GM19397 (cell line): ENCODE measurements around the gene RBPJL.

ENCODE experiments used
- ATAC-seq: cut with Tn5 transposase; IDR thresholded peaks from one replicate; pipeline ENCODE4 v1.9.1; 2021; ENCODE audit warnings: mild to moderate bottlenecking, moderate library complexity; ENCODE audit not compliant: unreplicated experiment

Gene RBPJL

GRCh38 chr20:45306431-45306982, at the start of gene RBPJL:
RBPJL (plus strand) TSS chr20:45306840; CDS start chr20:45306923, 83 bp downstream.
- ATAC-seq, result no peak

GRCh38 chr20:45257161-45257560, 49.5 kb upstream of the RBPJL start:
- ATAC-seq, result no peak

- no peak for ATAC-seq
These were observed 48.9 kb upstream of the RBPJL start for GRCh38 chr20:45257711-45258110.

GRCh38 chr20:45258259-45258658, 48.4 kb upstream of the RBPJL start:
- no peak for ATAC-seq

- ATAC-seq, result no peak
These were observed 48.0 kb upstream of the RBPJL start for GRCh38 chr20:45258664-45259063.

- ATAC-seq, result no peak
These were observed 42.9 kb upstream of the RBPJL start for GRCh38 chr20:45263556-45264266.

- ATAC-seq, result no peak
These were observed 39.7 kb upstream of the RBPJL start for GRCh38 chr20:45266977-45267376.

GRCh38 chr20:45268531-45268930, 38.1 kb upstream of the RBPJL start:
- ATAC-seq, result no peak

- ATAC-seq, result no peak
These were observed 37.6 kb upstream of the RBPJL start for GRCh38 chr20:45269056-45269455.

- no peak for ATAC-seq
These were observed 36.8 kb upstream of the RBPJL start for GRCh38 chr20:45269754-45270270.

GRCh38 chr20:45275338-45275737, 31.3 kb upstream of the RBPJL start:
- ATAC-seq, result no peak

- ATAC-seq, result no peak
These were observed 26.6 kb upstream of the RBPJL start for GRCh38 chr20:45279992-45280391.

- ATAC-seq, result no peak
These were observed 23.7 kb upstream of the RBPJL start for GRCh38 chr20:45282700-45283550.

GRCh38 chr20:45283551-45284057, 23.0 kb upstream of the RBPJL start:
- ATAC-seq, result no peak

- no peak for ATAC-seq
These were observed 18.3 kb upstream of the RBPJL start for GRCh38 chr20:45288376-45288775.

GRCh38 chr20:45288860-45289259, 17.8 kb upstream of the RBPJL start:
- ATAC-seq, result no peak

GRCh38 chr20:45289942-45290676, 16.5 kb upstream of the RBPJL start:
- ATAC-seq, result no peak

- no peak for ATAC-seq
These were observed 15.8 kb upstream of the RBPJL start for GRCh38 chr20:45290677-45291355.

- no peak for ATAC-seq
These were observed 15.1 kb upstream of the RBPJL start for GRCh38 chr20:45291526-45291925.

GRCh38 chr20:45292343-45292742, 14.3 kb upstream of the RBPJL start:
- ATAC-seq, result no peak
